HAP-1 (cell line): ENCODE data around the gene CDH10.
A peak's percentile ranks its signal among the peaks of the same experiment; 100 is the strongest.

Experiments
- DNase-seq, 2 experiments: peaks; one replicate each; pipeline ENCODE4 v3.0.0-alpha.2; 2016 to 2020; ENCODE audit warnings: low spot score in 2 of 2
- H3K27me3 ChIP-seq: fragments of 250-450 bp; sonication (Bioruptor Pico); 2 replicates; pipeline ENCODE4 v1.5.1; 2020; ENCODE audit warnings: low read depth, mild to moderate bottlenecking, moderate library complexity
- H3K36me3 ChIP-seq: fragments of 250-450 bp; sonication (Bioruptor Pico); replicated peaks from 2 replicates; pipeline ENCODE4 v1.5.1; 2020; ENCODE audit warnings: mild to moderate bottlenecking
- H3K4me1 ChIP-seq: fragments of 250-450 bp; sonication (Bioruptor Pico); 2 replicates; pipeline ENCODE4 v1.5.1; 2020; ENCODE audit warnings: mild to moderate bottlenecking
- H3K4me3 ChIP-seq: fragments of 250-450 bp; sonication (Bioruptor Pico); 2 replicates; pipeline ENCODE4 v1.5.1; 2020; ENCODE audit warnings: mild to moderate bottlenecking, moderate library complexity
- H3K9me3 ChIP-seq: fragments of 250-450 bp; sonication (Bioruptor Pico); 2 replicates; pipeline ENCODE4 v1.5.1; 2020; ENCODE audit warnings: mild to moderate bottlenecking, moderate library complexity
- in situ Hi-C: fragments of 300-500 bp; cut with MboI; formaldehyde crosslinking; loops from 3 replicates; pipeline ENCODE4 v1.14.3; 2020; ENCODE audit warnings: low sequenced_read_pairs, inconsistent platforms, mixed read lengths

The CDH10 gene

DNA sequence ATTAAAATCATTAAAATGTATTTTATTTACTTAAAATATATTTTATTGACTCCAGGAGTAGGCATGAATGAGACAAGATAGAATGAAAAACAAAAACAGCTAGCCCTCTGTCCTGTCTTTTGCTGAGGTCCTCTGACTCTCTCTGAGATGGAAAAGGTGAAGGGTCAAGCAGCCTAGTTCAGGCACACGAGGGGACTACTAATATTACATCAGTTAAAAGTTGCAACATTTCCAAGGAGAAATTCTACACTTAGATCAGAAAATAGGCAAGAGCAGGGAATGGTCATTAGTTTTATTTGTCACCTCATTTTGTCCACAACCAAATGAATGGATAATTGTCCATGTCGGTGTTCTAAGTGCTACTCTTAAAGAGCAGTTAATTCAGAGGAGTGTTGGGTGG is 148.5 kb downstream of the CDH10 start:
- peaks cover 61% of the 10 kb centered on the region for H3K4me1 ChIP-seq
- no peaks in the 10 kb centered on the region for H3K9me3 ChIP-seq
- H3K36me3 ChIP-seq, result no peaks in the 10 kb centered on the region
- no peaks in the 10 kb centered on the region for H3K27me3 ChIP-seq
- H3K4me3 ChIP-seq, result no peak overlapping the region
- in situ Hi-C loops, result no loop called here
- no peak for DNase-seq

DNA sequence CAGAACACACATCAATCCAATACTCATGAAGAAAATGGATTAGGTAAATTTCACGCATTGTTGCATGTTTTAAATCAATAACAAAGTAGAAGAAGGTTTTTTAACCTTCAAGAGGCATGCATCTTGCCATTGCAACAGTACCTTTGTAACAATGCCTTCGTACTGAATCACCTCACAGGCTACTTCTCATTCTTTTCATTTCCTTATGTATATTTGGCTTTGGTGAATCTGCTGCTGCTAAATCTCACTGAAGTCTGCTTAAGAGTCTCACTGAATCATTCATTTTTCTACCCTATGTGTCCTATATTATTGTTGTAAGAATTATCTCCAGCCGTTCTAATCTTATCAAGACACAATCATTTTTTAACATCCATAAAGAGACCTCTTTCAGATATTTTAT is 152.5 kb downstream of the CDH10 start:
- H3K9me3 ChIP-seq, result no peaks in the 10 kb centered on the region
- no peak overlapping the region for H3K4me3 ChIP-seq
- no peak for DNase-seq
- H3K4me1 ChIP-seq, result peaks cover 36% of the 10 kb centered on the region
- no peaks in the 10 kb centered on the region for H3K27me3 ChIP-seq
- H3K36me3 ChIP-seq, result no peaks in the 10 kb centered on the region
- in situ Hi-C loops, result no loop called here

DNA sequence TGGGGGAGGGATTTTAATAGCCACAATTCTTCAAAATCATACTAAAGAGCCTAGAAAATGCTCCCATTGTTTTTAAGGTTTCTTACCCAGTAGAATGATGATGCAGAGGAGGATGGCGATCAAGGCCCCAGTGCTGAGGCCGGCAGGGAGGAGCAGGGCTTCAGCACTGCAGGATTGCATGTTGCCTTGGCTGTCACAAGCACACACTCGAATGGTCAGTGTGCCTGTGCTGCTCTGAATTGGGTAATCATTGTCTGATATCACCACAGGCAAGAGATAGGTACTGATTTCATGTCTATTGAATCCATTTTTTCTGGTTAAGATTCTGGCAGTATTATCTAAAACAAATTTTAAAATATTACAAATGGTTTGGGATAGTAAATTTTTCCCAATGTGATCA is 153.3 kb downstream of the CDH10 start:
- H3K4me3 ChIP-seq, result no peak overlapping the region
- peak in 1 of 2 experiments; percentile 30 for DNase-seq
- in situ Hi-C loops, result no loop called here
- H3K27me3 ChIP-seq, result no peaks in the 10 kb centered on the region
- no peaks in the 10 kb centered on the region for H3K9me3 ChIP-seq
- H3K36me3 ChIP-seq, result no peaks in the 10 kb centered on the region
- H3K4me1 ChIP-seq, result peaks cover 29% of the 10 kb centered on the region

DNA sequence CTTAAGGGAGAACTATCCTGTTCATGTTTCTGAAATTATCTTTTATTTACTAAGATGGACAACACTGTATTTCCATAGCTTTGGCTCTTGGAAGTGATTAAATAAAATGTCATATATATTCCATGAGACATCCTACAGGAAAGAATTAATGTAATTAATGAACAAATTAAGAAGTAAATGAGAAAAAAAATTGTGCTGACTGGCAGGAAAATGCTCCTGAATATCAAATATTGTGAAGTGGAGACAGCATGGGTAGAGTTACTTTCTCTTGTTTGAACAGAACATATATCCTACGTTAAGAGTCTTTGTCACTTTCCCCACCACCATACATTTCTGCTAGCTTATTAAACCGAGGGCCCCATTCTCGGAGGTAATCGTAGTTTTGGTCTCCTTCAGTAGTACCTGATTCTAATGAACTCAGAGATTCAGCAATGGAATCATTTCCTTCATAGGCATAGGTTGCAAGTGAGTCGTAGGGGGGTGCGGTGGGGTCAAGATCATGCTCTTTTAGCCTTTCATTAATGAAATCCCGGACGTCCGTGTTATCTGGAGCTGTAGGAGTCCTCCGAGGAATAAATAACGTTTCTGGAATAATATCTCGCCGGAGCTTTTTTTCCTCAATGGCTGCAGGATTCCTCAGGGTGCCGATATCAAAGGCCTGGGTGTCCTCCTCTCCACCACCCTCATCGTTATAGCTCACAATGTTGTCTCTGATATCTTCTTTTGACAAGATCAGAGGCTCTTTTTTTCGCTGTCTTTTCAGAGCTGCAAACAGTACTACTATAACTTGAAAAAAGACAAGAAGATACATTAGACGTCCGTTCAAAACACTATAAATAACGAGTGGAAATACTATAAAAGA is 157.2 kb downstream of the CDH10 start:
- DNase-seq, result no peak
- Histone ChIP-seq H3K4me1 (peaks cover 20% of the 10 kb centered on the region), H3K4me3 (no peak overlapping the region), H3K27me3 (no peaks in the 10 kb centered on the region), H3K9me3 (no peaks in the 10 kb centered on the region), H3K36me3 (no peaks in the 10 kb centered on the region)
- in situ Hi-C loops, result no loop called here

DNA sequence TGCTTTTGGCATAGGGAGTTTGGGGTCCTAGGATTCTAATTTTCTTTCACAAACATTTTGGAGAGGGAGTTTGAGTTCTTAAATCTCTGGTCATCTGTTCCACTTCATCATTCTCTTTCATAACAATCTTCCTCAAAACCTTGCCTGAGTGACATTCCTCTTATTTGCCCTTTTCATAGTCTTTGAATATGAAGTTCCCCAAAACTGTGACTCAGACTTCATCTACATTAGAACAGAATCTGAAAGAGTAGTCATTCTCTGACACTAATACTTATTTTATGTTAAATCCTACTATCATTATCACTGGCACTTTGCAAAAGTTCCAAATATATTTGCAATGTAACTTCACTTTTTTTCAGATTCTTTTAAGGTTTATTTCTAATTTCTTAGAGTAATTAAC is 163.8 kb downstream of the CDH10 start:
- peak in 1 of 2 experiments; percentile 79 for DNase-seq
- Histone ChIP-seq H3K4me3 (no peak overlapping the region), H3K36me3 (no peaks in the 10 kb centered on the region), H3K9me3 (no peaks in the 10 kb centered on the region), H3K27me3 (no peaks in the 10 kb centered on the region), H3K4me1 (peaks cover 62% of the 10 kb centered on the region)
- in situ Hi-C loops, result no loop called here

DNA sequence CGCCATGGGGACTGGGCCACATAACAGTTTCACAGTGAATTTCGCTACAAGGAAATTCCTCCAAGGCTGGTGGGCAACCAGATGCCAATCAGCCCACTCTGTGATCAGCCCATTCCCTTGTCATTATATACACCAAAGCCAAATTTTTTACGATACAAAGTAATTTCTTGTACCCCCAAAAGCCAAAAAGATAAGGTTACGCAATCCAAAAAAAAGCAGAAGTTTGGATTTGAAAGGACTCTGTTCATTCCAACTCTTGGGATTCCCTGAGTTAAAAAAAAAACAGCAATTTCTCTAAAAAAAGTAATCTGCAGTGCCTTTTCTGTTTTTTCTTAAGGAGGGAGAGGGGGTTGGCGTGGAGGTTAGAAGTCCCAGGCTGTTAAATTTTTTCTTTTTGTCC is 166.8 kb downstream of the CDH10 start:
- Histone ChIP-seq H3K36me3 (no peaks in the 10 kb centered on the region), H3K9me3 (no peaks in the 10 kb centered on the region), H3K4me3 (no peak overlapping the region), H3K27me3 (no peaks in the 10 kb centered on the region), H3K4me1 (peaks cover 88% of the 10 kb centered on the region)
- DNase-seq, result peak in 1 of 2 experiments; percentile 29
- in situ Hi-C loops, result no loop called here

DNA sequence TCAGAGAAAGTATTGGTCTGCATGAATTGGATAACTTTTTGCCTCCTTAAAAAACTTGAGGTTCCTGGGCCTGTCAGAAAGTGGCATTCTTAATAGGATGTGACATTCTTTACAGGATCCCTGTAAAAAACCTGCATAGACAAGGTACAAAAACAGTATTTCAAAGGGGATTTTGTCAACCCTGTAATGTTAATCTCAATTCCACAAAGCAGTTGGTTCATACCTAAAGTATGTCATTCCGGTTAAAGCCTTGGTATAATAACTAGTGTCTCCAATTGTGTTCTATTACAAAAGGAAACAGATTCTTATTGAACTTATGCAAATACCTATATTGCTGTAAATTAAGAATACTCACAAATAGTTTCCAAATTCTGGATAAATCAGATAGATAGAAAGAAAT is 169.7 kb downstream of the CDH10 start:
- in situ Hi-C loops, result no loop called here
- DNase-seq, result peak in 1 of 2 experiments; percentile 95
- Histone ChIP-seq H3K36me3 (no peaks in the 10 kb centered on the region), H3K4me1 (peaks cover 78% of the 10 kb centered on the region), H3K4me3 (no peak overlapping the region), H3K9me3 (no peaks in the 10 kb centered on the region), H3K27me3 (no peaks in the 10 kb centered on the region)

DNA sequence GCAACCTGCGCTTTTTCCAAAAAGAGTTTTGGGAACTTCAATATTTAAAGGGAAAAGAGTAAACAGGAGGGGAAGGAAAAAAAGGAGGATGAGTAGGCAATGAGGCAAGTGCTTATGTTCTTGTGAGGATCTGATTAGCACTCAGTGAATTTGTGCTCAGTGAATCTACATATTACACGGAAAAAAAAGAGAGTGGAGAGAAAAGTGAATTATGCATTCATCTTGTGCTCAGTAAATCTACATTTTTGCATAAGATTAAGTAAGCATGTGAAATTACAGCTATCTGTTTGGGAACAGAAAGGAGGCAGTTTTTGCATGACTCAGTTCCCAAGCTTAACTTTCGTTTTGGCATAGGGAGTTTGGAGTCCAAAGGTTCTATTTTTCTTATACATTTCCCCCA is 170.1 kb downstream of the CDH10 start:
- no peaks in the 10 kb centered on the region for H3K36me3 ChIP-seq
- in situ Hi-C loops, result no loop called here
- H3K4me3 ChIP-seq, result no peak overlapping the region
- H3K9me3 ChIP-seq, result no peaks in the 10 kb centered on the region
- H3K4me1 ChIP-seq, result peaks cover 76% of the 10 kb centered on the region
- peak in 1 of 2 experiments; percentile 64 for DNase-seq
- no peaks in the 10 kb centered on the region for H3K27me3 ChIP-seq

DNA sequence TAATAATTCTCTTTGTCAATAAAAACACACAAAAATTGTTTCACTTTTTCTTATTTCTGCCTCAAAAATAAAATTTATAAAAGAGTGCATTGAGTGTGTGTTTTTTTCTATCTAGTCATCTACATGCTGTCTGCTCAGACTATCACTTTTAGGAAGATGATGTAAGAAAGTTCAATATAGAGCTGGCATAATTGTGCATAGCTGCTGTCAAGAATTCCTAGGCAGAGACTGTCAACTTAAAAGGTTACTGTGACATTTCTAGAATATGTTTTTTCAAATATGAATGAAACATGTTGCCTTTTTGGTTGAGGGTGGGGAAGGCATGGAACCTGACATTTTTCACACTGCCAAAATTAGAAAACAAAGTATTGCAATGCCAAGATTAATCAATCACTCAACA is 172.3 kb downstream of the CDH10 start:
- no peak for DNase-seq
- in situ Hi-C loops, result no loop called here
- Histone ChIP-seq H3K36me3 (no peaks in the 10 kb centered on the region), H3K27me3 (no peaks in the 10 kb centered on the region), H3K4me3 (no peak overlapping the region), H3K4me1 (peaks cover 62% of the 10 kb centered on the region), H3K9me3 (no peaks in the 10 kb centered on the region)

DNA sequence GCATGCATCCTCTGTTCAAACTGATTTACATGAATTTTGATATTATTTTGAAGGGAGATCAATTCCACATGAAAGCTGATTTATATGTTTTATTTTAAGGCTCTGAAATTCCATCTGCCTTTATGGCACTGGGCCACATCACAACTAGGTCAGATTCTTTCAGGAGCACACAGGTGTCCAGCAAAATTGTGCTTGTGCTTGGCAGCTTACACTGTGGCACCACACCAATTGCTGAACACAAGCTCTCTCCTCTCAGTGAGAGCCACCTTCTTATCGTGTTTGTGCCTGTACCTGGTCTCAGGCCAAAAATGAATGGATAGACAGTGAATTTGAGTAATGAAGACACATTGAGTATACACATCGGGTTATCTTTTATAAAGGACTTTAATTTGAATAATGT is 200.4 kb downstream of the CDH10 start:
- no peak overlapping the region for H3K4me3 ChIP-seq
- H3K27me3 ChIP-seq, result no peaks in the 10 kb centered on the region
- DNase-seq, result no peak
- H3K9me3 ChIP-seq, result no peaks in the 10 kb centered on the region
- in situ Hi-C loops, result no loop called here
- H3K36me3 ChIP-seq, result no peaks in the 10 kb centered on the region; the same call in 1 of the 2 replicates
- H3K4me1 ChIP-seq, result peaks cover 5% of the 10 kb centered on the region

DNA sequence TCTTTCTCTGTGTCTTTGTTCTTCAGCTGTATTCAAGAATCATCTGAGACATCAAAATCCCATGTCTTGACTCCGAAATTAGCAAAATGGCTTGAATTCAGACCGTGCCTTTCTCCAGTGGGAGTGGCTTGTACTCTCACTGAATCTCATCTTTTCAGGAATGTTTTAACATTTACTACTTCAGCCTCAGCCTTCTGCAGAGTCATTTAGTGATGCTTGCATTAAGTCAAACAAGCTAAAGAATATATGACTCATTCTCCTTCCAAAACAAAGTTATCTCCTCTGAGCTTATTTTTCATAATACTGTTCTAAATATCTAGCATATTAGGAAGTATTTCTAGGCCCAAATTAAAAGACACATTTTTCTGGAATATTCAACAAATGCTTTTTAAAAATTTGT is 205.3 kb downstream of the CDH10 start:
- Histone ChIP-seq H3K4me1 (no peaks in the 10 kb centered on the region), H3K4me3 (no peak overlapping the region), H3K27me3 (no peaks in the 10 kb centered on the region), H3K9me3 (no peaks in the 10 kb centered on the region), H3K36me3 (no peaks in the 10 kb centered on the region)
- DNase-seq, result no peak
- in situ Hi-C loops, result no loop called here
